Epithelial cell of proximal tubule (primary cell): Measurements from ENCODE around the gene LPCAT1. TPM values are rescaled to one million over a fixed set of nuclear protein-coding genes. Genes with fewer than 3 reads are reported as not detected.

Source experiments
- DNase-seq: peaks from one replicate; pipeline ENCODE4 v3.0.0-alpha.2; 2011; ENCODE audit warnings: low read depth
- H3K4me3 ChIP-seq: 2 replicates; pipeline ENCODE4 v1.5.1; 2011; ENCODE audit warnings: low read depth, mild to moderate bottlenecking, low read length
- total RNA-seq: library from RNA; depleted of rRNA; stranded (reverse); fragments of >200 nt; gene quantifications from 2 replicates; pipeline ENCODE4 v1.2.3, GENCODE V29; 2015
- TF ChIP-seq, protein P1 (sequence below): conservative IDR thresholded peaks from 2 replicates; pipeline ENCODE4 v1.5.1; 2012; ENCODE audit warnings: low read depth, mild to moderate bottlenecking, low read length

The LPCAT1 gene
- total RNA-seq, 1 donor from 2014 or later, result 105 TPM

DNA sequence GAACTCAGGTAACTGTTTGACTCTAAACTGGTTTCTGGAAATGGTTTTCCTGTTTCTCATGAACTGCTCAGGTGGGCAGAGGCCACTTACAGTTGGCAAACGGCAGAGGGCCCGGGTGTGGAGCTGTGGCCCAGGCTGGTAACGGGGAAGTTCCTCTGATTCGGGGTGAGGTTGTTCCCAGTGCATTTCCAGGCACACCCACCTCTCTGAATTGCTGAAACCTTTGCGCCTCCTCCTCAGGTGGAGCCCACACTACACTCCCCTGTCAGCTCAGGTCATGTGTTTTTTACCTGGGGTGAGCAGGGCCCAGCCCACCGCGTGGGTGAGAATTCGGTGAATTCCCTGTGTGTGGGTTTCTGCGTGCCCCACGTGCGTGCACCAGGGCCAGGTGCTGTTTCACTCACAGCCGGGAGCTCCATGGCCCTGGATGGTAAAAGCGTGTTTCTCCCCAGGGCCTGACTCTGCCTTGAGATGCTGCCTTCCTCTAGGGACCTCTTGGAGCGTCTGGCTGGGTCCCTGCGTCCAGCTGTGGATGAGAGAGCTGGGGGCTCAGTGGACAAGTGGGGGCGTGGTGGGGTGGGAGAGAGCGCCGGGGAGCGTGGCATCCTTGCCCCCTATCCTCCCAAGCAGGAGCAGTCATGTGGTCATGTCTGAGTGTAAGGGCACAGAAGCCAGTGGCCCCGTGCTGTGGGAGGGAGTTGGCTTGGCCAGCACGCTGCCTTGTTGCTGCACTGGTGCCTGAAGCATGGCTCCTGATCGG is 33.5 kb upstream of the LPCAT1 start:
- TF ChIP-seq, protein P1, sequence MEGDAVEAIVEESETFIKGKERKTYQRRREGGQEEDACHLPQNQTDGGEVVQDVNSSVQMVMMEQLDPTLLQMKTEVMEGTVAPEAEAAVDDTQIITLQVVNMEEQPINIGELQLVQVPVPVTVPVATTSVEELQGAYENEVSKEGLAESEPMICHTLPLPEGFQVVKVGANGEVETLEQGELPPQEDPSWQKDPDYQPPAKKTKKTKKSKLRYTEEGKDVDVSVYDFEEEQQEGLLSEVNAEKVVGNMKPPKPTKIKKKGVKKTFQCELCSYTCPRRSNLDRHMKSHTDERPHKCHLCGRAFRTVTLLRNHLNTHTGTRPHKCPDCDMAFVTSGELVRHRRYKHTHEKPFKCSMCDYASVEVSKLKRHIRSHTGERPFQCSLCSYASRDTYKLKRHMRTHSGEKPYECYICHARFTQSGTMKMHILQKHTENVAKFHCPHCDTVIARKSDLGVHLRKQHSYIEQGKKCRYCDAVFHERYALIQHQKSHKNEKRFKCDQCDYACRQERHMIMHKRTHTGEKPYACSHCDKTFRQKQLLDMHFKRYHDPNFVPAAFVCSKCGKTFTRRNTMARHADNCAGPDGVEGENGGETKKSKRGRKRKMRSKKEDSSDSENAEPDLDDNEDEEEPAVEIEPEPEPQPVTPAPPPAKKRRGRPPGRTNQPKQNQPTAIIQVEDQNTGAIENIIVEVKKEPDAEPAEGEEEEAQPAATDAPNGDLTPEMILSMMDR, result no peak
- no peak overlapping the region for H3K4me3 ChIP-seq
- no peak for DNase-seq

DNA sequence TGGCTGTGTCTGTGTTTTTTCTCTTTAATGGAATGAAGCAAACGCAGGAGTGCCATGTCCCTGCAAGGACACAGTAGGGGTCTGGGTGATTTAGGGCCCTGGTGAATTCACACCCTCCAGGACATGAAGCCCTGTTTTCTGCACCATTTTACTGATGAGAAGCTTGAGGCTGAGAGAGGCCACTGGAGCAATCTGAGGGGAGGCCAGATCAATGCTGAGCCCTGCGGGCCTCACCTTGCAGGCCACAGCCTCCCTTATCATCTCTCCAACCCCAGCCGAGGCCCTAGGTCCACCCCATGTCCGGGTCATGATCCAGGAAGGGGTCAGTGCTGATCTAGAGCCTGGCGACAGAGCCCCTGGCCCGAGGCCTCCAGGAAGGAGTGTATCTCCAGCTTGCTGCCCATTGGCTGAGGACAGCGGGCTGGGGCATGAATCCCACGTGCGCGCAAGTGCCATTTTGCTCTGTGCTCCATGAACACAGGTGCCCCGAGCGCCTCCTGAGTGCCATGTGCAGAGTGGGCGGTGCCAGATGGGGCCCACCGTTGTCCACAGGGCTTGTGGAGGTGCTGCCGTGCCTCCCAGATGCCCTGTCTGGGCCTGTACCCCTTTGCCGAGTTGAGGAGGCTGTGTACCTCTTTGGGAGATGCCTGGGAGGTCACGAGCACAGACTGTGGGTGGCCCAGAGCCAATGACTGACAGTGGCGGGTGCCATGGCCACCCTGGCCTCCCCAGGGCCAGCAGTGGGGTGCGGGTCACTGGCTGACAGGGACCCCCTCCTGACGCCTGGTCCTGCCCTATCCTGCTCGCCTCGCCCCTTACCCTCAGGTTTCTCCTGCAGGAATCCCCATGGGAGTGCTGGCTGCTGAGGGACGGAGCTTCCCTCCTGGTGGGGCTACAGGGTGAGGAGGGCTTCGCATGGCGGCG is 32.3 kb upstream of the LPCAT1 start:
- no peak overlapping the region for H3K4me3 ChIP-seq
- TF ChIP-seq, protein P1, result no peak
- no peak for DNase-seq

DNA sequence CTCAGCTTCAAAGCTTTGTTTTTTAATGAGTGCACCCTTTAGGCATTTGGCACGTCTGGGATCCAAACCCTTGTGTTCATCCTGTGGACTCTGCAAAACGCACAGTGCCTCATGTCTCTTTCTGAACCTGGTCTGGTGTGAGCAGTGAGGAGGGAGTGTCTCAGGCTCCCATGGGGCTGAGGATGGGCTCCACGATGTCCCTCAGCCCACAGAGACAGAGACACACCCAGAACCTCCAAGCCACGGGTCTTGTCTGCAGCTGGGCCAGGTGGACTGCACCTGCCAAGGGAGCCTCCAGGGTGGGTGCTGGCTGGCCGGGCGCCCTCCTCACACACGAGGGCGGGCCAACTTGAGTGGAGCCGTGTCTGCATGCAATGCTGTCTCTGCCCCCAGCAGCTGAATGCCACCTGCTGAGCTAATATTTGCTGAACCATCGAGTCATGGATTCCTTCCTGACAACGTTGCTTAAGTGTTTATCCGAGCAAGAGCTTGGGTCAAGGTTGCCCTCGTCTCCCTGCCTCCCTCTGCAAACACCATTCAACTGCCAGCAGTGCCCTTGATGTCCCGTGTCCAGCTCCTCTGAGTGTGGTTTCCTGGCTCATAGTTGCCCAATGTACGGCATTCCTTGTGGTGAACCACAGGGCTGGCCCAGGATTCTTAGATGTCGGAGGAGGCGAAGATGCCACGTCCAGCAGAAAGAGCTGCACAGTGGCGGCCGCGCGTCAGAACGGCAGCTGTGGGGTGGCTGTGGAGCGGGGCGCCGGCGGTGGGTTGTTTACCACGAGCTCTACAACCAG is 31.4 kb upstream of the LPCAT1 start:
- no peak overlapping the region for H3K4me3 ChIP-seq
- DNase-seq, result peak; percentile 95
- TF ChIP-seq, protein P1, result no peak

DNA sequence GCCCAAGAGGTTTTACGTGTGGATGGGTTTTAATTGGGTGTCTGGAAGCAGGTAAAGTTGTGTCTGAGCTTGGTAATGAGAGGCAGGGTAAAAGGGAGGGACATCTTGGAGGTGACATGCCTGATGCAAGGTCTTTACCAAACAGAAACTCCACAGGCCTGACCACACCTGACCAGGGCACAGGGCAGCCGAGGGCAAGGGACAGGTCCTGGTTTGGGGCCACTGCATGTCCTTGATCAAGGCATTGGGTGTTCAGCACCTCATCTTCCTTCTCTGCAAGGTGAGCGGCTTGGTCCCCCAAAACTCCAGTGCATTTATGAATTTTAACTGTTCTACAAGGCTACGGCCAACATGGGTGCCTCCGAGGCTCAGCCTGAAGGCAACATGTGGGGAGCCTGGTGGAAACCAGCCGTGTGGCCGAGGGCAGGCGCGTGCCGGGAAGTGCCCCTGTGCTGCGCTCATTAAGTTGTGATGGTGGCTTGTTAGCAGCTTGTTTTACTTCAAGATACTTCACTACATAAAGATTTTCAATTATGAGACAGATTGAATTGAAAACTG is 30.7 kb upstream of the LPCAT1 start:
- TF ChIP-seq, protein P1, result no peak
- no peak for DNase-seq
- H3K4me3 ChIP-seq, result no peak overlapping the region

DNA sequence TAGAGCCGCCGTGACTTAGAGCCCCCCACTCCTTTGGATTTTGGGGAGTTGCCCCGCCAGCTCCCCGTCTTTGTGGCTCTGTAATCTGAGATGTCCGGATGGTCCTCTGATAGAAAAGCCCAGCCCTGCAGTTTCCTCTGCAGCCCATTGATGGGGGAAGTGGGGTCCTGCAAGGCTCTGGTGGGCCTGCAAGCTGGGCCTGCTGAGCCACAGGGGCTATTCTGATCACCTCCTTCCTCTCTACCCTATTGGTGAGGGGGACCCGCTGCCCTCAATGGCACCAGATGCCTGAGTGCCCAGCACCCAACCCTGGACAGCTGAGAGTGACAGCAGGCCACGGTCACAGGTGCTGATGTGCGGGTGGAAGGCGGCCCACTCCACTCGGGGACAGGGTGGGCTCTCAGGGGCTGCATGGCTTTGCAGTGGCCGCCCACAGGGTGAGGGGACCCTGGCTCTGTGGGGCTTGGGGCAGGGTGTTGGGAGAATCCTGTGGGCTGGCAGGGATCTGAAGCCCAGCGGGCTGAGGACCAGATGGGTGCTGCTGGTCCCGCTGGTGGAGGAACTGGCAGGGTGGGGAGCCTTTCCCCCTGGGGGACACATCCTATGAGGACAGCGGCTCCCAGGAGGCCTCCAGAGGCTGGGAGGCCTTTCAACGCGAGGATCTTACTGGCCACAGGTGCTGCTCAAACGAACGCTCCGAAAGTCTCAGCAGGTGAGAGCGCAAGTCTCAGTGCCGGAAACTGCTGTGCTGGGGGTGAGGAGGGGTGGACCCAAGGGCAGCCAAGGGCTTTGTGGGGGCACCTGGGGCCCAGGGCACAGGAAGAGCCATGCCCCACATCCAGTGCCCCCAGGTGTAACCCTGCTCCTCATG is 30.0 kb upstream of the LPCAT1 start:
- H3K4me3 ChIP-seq, result no peak overlapping the region
- TF ChIP-seq, protein P1, result no peak
- DNase-seq, result no peak
